ENCODE data around the gene PDE1C.

DNA sequence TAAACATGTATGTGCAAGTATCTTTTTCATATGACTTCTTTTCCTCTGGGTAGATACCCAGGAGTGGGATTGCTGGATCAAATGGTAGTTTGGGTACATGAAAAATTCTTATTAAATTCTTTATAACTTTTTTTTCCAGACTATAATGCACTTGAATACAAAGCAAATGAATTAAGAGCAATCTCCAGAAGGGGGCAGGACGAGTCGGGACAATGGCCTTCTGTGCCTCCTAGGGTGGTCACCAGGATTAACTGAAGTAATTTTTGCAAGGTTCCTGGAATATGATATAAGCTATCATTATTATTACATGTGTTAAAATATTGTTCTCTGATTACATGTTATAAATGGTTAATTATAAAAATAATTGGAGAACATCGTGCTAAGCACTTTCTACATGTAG is 256.0 kb downstream of the PDE1C start:
- TF ChIP-seq POLR2A (IDR thresholded peaks at IDR 0.05; ENCODE audit: extremely low read depth, insufficient read length) (no peak), CTCF (IDR thresholded peaks at IDR 0.05; ENCODE audit: low read depth, low read length) (no peak), MAX (IDR thresholded peaks at IDR 0.05; ENCODE audit: low read depth, low read length) (no peak), MYC (IDR thresholded peaks at IDR 0.05; ENCODE audit: low read depth, low read length) (no peak)

All from NB4 (cell line).